AG10803 (cell line): ENCODE results near the gene HSF5.

ENCODE experiments used
- DNase-seq: peaks from one replicate; pipeline ENCODE4 v3.0.0; 2010; ENCODE audit warnings: low read depth
- H3K4me3 ChIP-seq: 2 replicates; pipeline ENCODE4 v1.5.1; 2011; ENCODE audit warnings: mild to moderate bottlenecking, low read length, control low read depth
- TF ChIP-seq, protein P1 (sequence below): conservative IDR thresholded peaks from 2 replicates; pipeline ENCODE4 v1.5.1; 2011; ENCODE audit warnings: mild to moderate bottlenecking, low read length, control low read depth, inconsistent platforms

Gene HSF5

DNA sequence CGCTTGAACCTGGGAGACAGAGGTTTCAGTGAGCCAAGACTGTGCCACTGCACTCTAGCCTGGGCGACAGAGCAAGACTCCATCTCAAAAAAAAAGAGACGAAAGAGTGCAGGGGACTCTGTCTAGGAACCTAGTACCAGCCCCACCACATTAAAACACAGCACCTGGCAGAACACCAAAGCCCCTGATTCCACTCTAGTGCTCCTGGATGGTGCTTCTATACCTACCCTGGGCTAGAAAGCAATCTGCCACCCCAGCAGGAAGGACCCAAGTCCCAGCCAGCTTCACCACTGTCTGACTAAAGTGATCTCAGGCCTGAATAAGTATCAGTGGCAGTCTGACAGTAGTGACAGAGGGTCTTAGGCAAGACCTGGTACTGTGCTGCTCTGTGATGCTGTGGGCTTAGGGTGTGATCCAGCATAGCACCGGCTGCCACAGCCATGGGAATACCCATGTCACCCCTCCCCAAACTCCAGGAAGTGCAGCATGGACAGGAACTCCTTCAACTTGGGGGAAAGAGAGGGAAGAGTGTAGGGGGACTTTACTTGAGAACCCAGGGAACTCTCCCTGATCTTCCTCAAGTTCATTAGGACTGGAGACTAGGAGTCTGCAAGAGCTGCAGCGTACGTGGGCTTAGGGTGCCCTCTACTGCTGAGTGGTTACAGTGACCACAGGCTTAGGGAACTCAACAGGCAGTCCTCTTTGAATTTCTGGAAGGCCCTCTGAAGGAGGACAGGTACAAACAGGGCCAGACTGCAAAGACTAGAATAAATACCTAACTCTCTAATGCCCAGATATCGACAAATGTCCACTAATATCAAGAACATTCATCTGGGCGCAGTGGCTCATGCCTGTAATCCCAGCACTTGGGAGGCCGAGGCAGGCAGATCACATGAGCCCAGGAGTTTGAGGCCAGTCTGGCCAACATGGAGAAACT, 40.9 kb downstream of the HSF5 start:
- H3K4me3 ChIP-seq = no peak overlapping the region
- TF ChIP-seq, protein P1, sequence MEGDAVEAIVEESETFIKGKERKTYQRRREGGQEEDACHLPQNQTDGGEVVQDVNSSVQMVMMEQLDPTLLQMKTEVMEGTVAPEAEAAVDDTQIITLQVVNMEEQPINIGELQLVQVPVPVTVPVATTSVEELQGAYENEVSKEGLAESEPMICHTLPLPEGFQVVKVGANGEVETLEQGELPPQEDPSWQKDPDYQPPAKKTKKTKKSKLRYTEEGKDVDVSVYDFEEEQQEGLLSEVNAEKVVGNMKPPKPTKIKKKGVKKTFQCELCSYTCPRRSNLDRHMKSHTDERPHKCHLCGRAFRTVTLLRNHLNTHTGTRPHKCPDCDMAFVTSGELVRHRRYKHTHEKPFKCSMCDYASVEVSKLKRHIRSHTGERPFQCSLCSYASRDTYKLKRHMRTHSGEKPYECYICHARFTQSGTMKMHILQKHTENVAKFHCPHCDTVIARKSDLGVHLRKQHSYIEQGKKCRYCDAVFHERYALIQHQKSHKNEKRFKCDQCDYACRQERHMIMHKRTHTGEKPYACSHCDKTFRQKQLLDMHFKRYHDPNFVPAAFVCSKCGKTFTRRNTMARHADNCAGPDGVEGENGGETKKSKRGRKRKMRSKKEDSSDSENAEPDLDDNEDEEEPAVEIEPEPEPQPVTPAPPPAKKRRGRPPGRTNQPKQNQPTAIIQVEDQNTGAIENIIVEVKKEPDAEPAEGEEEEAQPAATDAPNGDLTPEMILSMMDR = peak; percentile 90
- peak; percentile 83 for DNase-seq

DNA sequence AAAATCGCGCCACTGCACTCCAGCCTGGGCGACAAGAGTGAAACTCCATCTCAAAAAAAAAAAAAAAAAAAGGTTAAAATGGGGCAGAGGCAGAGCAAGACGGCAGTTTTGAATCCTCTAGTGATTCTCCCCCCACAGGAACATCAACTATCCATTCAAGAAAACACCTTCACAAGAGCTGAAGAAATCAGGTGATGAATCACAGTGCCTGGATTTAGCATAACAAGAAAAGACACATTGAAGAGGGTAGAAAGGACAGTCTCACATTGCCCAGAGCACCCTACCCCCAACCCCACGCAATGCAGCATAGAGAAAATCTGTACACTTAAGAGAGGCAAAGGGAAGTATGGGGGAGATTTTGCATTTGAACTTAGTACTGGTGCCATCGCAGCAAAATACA, 42.1 kb downstream of the HSF5 start:
- no peak overlapping the region for H3K4me3 ChIP-seq
- TF ChIP-seq, protein P1 = no peak
- no peak for DNase-seq

DNA sequence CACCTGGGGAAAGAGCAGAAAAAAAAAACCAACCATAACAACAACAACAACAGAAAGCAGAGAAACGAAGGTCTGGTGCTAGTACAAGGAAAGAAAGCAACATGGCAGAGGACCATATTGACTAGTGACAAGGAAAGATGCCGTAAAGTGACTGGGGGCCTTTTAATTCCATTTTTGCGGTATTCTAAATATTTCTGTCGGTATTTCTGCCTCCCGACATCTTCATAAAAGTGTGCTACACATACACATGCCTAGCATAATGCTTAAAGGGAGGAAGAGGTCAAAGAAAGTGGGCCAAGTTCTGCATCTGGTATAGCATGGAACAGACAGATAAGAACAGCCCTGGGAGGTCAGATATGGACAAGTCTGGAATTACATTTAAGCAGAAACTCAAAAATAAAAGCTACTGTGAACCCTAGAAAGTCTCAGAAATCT, 51.4 kb downstream of the HSF5 start:
- DNase-seq = no peak
- TF ChIP-seq, protein P1 = no peak
- H3K4me3 ChIP-seq = no peak overlapping the region

DNA sequence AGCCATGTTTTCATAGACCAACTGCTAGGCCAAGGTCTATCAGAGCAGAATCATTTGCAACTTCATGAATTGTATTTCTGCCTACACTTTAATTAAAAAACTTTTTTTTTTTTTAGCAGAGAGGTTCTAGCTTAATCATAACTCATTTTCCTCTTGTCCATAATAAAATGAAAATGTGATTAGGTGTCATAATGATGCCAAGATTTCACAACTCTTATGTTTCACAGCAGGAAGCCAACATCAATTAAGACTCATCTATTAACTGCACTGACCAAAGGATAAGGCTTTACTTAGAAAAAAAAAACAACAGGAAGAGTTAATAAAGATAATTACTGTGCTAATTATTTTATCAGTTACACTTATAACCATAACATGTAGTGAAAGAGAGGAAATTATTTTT, 52.0 kb downstream of the HSF5 start:
- DNase-seq = no peak
- TF ChIP-seq, protein P1 = no peak
- H3K4me3 ChIP-seq = no peak overlapping the region

DNA sequence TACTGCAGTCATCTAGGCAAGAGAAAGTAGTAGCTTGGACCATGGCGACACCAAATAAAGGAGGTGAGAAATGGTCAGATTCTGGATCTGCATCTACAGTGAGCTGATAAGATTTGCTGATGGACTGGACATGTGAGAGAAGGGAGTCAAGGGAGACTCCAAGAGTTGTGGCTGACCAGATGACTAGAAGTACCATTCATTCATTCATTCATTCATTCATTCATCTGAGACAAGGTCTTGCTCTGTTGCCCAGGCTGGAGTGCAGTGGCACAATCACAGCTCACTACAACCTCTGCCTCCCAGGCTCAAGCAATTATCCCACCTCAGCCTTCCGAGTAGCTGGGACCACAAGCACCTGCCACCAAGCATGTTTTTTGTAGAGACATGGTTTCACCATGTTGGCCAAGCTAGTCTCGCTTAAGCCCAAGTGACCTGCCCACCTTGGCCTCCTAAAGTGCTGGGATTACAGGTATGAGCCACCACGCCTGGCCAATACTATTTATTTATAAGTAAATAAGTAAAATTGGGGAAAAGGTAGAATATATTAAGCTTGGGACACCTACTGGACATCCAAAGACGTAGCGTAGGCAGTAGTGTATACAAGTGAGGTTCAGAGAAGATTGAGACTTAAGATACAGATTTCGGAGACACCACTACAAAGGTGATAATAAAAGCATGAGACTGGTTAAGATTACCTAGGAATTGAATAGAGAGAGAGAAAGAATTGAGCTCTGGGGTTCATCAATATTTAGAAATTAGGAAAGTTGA, 55.2 kb downstream of the HSF5 start:
- no peak for DNase-seq
- H3K4me3 ChIP-seq = no peak overlapping the region
- TF ChIP-seq, protein P1 = no peak; the same call in 1 of the 2 replicates

DNA sequence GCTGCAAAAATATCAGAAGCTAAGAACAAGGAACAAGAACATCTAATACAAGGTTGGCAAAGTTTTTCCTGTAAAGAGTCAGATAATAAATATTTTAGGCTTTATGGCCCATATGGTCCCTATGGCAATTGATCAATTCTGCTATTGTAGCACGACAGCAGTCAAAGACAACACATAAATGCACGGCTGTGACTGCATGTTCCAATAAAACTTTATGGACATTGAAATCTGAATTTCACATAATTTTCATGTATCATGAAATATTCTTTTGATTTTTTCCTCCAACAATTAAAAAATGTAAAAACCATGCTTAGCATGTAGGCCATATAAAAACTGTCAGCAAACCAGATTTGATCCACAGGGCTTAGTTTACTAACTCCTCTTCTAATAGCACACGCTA, 60.4 kb downstream of the HSF5 start:
- TF ChIP-seq, protein P1 = no peak
- no peak for DNase-seq
- H3K4me3 ChIP-seq = no peak overlapping the region
